ENCODE results near the gene DMWD. TPM values are rescaled to one million over a fixed set of nuclear protein-coding genes. Genes with fewer than 3 reads are reported as not detected.
"Not testable (repeated sequence)": the region's sequence is repeated elsewhere in the genome, so short reads cannot be mapped to it uniquely, and the experiment has no call there.

DMWD gene
- total RNA-seq, 1 donor from 2014 or later, result 77.3 TPM

DNA sequence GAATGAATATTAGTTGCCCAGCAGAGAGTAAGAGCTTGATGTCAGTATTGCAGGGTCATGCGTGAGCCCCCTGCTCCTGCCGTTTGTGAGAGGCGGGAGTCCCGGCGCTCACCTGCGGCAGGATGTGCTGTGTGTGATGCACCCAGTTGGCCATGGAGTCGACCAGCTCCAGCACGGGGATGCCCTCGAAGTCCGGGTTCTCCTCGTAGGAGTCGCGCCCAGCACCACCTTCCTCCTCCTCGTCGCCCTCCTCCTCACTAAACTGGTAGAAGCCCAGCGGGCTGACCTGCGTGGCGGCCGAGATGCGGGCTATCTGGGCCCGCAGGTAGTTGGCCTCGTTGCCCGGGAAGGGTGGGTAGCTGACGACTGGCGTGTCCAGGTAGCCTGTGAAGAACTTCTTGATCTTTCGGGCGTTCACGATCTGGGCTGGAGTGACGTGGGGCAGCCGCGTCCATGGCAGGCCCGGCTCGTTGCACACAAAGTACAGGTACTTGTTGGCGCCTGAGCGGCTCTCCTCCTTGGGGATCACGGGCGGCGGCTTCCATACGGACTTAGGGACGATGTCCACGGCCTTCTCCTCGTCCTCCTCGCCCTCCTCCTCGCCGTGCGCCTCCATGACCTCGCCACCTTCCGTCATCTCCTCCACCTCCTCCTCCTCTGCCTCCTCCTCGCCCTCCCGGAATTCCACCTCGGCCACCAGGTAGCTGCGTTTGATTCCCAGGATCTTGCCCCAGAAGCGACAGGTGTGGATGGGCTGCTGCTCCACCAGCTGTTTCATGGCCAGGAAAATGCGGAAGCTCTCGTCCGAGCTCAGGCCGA is 11.7 kb upstream of the DMWD start:
- ChIA-PET POLR2A (interaction anchor here (0.7 kb wide), 1 partner anchor 128 kb away, joined by 4 read pairs; no protein-coding TSS in a partner anchor), CTCF (interaction anchor here (1.6 kb wide), 1 partner anchor 33 kb away, joined by 6 read pairs; no protein-coding TSS in a partner anchor)
- TF ChIP-seq, protein P1, sequence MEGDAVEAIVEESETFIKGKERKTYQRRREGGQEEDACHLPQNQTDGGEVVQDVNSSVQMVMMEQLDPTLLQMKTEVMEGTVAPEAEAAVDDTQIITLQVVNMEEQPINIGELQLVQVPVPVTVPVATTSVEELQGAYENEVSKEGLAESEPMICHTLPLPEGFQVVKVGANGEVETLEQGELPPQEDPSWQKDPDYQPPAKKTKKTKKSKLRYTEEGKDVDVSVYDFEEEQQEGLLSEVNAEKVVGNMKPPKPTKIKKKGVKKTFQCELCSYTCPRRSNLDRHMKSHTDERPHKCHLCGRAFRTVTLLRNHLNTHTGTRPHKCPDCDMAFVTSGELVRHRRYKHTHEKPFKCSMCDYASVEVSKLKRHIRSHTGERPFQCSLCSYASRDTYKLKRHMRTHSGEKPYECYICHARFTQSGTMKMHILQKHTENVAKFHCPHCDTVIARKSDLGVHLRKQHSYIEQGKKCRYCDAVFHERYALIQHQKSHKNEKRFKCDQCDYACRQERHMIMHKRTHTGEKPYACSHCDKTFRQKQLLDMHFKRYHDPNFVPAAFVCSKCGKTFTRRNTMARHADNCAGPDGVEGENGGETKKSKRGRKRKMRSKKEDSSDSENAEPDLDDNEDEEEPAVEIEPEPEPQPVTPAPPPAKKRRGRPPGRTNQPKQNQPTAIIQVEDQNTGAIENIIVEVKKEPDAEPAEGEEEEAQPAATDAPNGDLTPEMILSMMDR (IDR thresholded peaks at IDR 0.05), result no peak
- Mint-ChIP-seq H3K4me1 (peaks cover under 1% of the 10 kb centered on the region), H3K27me3 (no peaks in the 10 kb centered on the region), H3K36me3 (ENCODE audit: low read depth) (no peaks in the 10 kb centered on the region), H3K27ac (no peak overlapping the region), H3K4me3 (no peak overlapping the region), H3K9me3 (no peaks in the 10 kb centered on the region)
- intact Hi-C loops (cut with micrococcal nuclease), result no loop called here
- ATAC-seq (ENCODE audit: low read depth), result no peak
- no peak for DNase-seq

DNA sequence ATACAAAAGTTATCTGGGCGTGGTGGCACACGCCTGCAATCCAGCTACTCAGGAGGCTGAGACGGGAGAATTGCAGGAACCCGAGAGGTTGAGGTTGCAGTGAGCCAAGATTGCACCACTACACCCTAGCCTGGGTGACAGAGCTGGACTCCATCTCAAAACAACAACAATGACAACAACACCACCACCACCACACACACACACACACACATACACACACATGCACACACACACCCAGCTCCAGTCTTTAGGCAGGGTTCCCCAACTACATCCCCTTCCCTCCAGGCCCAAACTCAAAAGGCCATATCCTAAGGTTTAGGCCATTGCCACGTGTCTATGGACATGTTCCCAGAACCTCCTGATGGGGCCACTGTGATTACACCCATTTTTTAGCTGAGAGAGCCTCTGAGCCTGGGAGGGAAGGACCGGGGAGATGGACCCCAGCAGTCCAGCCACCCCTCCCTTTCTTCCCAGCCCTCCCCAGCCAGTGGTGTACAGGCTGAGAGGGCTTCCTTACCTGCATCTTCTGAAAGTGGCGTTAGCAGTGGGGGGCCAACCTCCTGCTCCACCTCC is 9.0 kb upstream of the DMWD start:
- DNase-seq (no peak), ATAC-seq (ENCODE audit: low read depth) (no peak)
- intact Hi-C loops (cut with micrococcal nuclease), result no loop called here
- no peaks in the 10 kb centered on the region for H3K9me3 Mint-ChIP-seq
- TF ChIP-seq, protein P1 (IDR thresholded peaks at IDR 0.05), result no peak
- peaks cover 6% of the 10 kb centered on the region for H3K4me1 Mint-ChIP-seq
- no peaks in the 10 kb centered on the region for H3K36me3 Mint-ChIP-seq (ENCODE audit: low read depth)
- ChIA-PET CTCF (interaction anchor here (1.0 to 7.4 kb wide), 2 partner anchors 31 to 44 kb away, joined by 5 to 172 read pairs; partner anchors contain the start of gene SIX5), POLR2A (interaction anchor here (0.6 kb wide), 1 partner anchor 377 kb away, joined by 3 read pairs; no protein-coding TSS in a partner anchor)
- no peak overlapping the region for H3K27ac Mint-ChIP-seq
- peaks cover 5% of the 10 kb centered on the region for H3K27me3 Mint-ChIP-seq
- H3K4me3 Mint-ChIP-seq, result no peak overlapping the region

DNA sequence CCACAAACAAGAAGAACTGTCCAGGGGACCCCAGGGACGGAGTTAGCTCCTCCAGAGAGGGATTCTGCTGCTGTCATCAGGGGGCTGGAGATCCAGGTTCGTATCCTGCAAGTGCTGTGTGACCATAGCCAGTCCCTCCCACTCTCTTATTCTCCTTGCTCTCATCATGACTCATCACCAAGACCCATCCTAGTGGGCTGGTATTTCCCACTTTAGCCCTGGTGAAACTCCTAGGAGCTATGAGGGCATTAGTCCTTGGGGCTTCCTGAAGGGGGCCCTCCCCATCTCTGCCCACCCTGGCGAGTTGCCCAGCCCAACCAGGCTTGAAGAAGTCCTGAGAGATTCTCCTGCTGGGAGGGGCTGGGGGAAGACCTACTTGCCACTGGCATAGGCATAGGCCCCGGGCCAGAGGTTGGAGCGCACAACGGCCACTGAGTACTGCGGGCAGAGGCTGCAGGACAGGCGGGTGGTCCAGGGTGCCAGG is 7.5 kb upstream of the DMWD start:
- H3K36me3 Mint-ChIP-seq (ENCODE audit: low read depth), result no peaks in the 10 kb centered on the region
- H3K4me3 Mint-ChIP-seq, result no peak overlapping the region
- POLR2A ChIA-PET, result interaction anchor here (0.6 to 3.2 kb wide), 3 partner anchors 28 to 121 kb away, joined by 3 to 39 read pairs (median 8); partner anchors contain the start of gene SIX5

DNA sequence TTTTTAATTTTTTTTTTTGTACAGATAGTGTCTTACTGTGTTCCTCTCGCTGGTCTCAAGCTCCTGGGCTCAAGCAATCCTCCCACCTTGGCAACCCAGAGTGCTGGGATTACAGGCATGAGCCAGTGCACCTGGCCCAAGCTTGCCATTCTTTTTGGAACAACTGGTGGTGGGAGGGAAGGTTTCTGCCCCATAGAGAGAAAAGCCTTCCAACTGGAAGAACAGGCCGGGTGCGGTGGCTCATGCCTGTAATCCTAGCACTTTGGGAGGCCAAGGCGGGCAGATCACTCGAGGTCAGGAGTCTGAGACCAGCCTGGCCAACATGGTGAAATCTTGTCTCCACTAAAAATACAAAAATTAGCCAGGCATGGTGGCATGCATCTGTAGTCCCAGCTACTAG is 6.9 kb upstream of the DMWD start:
- ChIA-PET CTCF (interaction anchor here (0.9 to 7.4 kb wide), 11 partner anchors 14 to 398 kb away, joined by 3 to 172 read pairs (median 3); partner anchors contain the start of genes QPCTL and SIX5), POLR2A (interaction anchor here (0.6 to 3.2 kb wide), 4 partner anchors 28 to 120 kb away, joined by 3 to 39 read pairs (median 4); partner anchors contain the start of gene SIX5)
- DNase-seq; H3K36me3 Mint-ChIP-seq (ENCODE audit: low read depth); H3K4me3 Mint-ChIP-seq; H3K9me3 Mint-ChIP-seq; H3K27ac Mint-ChIP-seq; ATAC-seq (ENCODE audit: low read depth); H3K4me1 Mint-ChIP-seq: not testable (repeated sequence)
- peaks cover 10% of the 10 kb centered on the region for H3K27me3 Mint-ChIP-seq
- intact Hi-C loops (cut with micrococcal nuclease), result loop anchor here (1.0 kb wide), 1 partner anchor 29 kb away; no protein-coding TSS in a partner anchor

More for the DNA sequence above, 7.5 kb upstream of the DMWD start:
- Mint-ChIP-seq H3K4me1 (peaks cover 6% of the 10 kb centered on the region), H3K27me3 (peaks cover 10% of the 10 kb centered on the region), H3K9me3 (no peaks in the 10 kb centered on the region), H3K27ac (no peak overlapping the region)
- DNase-seq (no peak), ATAC-seq (ENCODE audit: low read depth) (no peak)
- intact Hi-C loops (cut with micrococcal nuclease), result no loop called here
- CTCF ChIA-PET, result interaction anchor here (0.9 to 7.4 kb wide), 7 partner anchors 17 to 398 kb away, joined by 3 to 172 read pairs (median 3); partner anchors contain the start of gene SIX5
- TF ChIP-seq, protein P1 (IDR thresholded peaks at IDR 0.05), result no peak

DNA sequence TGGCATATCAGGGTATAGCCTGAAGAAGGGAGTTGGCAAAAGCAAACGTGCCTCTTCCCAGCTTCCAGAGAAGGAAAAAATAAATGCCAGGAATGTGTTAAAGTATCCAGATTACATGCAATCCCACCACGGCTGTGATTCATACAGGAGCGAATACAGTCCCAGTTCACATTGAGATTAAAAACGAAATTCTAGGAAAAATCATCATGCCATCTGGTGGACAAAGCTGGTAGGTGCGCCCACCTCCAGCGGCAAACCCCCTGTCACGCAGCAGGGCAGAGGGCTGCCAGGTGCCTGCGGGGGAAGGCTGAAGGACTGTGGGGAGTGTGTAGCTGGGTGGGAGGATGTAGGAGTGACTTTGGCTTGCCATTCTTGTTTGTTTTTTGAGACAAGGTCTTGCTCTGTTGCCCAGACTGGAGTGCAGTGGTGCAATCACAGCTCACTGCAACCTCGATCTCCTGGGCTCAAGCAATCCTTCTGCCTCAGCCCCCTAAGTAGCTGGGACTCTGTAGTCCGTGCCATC is 6.4 kb upstream of the DMWD start:
- Mint-ChIP-seq H3K27ac (peak overlapping the region; percentile 60), H3K9me3 (no peaks in the 10 kb centered on the region), H3K4me3 (no peak overlapping the region), H3K36me3 (ENCODE audit: low read depth) (no peaks in the 10 kb centered on the region), H3K27me3 (peaks cover 10% of the 10 kb centered on the region), H3K4me1 (peaks cover 6% of the 10 kb centered on the region)
- ATAC-seq (ENCODE audit: low read depth), result peak; percentile 97
- ChIA-PET POLR2A (interaction anchor here (0.6 to 3.2 kb wide), 5 partner anchors 27 to 664 kb away, joined by 3 to 39 read pairs (median 4); partner anchors contain the start of gene SIX5), CTCF (interaction anchor here (1.0 to 7.4 kb wide), 10 partner anchors 15 to 396 kb away, joined by 3 to 172 read pairs (median 4); partner anchors contain the start of genes QPCTL and SIX5)
- DNase-seq, result peak; percentile 54
- intact Hi-C loops (cut with micrococcal nuclease), result loop anchor here (1.0 kb wide), 1 partner anchor 29 kb away; no protein-coding TSS in a partner anchor
- TF ChIP-seq, protein P1 (IDR thresholded peaks at IDR 0.05), result peak; percentile 89

Measured in activated B cell treated with CpG ODN at 0.5 μM for 24 hours (primary cell).